H7 (cell line): Measurements from ENCODE around the gene SLC28A1. TPM values are rescaled to one million over a fixed set of nuclear protein-coding genes. Genes with fewer than 3 reads are reported as not detected.
"Not testable (repeated sequence)": the region's sequence is repeated elsewhere in the genome, so short reads cannot be mapped to it uniquely, and the experiment has no call there.

ENCODE experiments used
- DNase-seq: peaks from one replicate; pipeline ENCODE4 v3.0.0; 2012
- H3K27me3 ChIP-seq: 2 replicates; pipeline ENCODE4 v1.6.0; 2011; ENCODE audit warnings: mild to moderate bottlenecking, low read length; ENCODE audit not compliant: control insufficient read depth, insufficient read depth
- H3K36me3 ChIP-seq: replicated peaks from 2 replicates; pipeline ENCODE4 v1.5.1; 2011; ENCODE audit warnings: low read length; ENCODE audit not compliant: control insufficient read depth, insufficient read depth
- H3K4me3 ChIP-seq: 2 replicates; pipeline ENCODE4 v1.5.1; 2011; ENCODE audit warnings: low read depth, mild to moderate bottlenecking, control low read depth, low read length, moderate library complexity; ENCODE audit not compliant: insufficient read depth
- total RNA-seq: library from RNA; depleted of rRNA; stranded (reverse); fragments of >200 nt; shearing (Covaris generic); gene quantifications from 2 replicates; pipeline ENCODE4 v1.2.3, GENCODE V29; 2014; rRNA removed

The SLC28A1 gene, protein sequence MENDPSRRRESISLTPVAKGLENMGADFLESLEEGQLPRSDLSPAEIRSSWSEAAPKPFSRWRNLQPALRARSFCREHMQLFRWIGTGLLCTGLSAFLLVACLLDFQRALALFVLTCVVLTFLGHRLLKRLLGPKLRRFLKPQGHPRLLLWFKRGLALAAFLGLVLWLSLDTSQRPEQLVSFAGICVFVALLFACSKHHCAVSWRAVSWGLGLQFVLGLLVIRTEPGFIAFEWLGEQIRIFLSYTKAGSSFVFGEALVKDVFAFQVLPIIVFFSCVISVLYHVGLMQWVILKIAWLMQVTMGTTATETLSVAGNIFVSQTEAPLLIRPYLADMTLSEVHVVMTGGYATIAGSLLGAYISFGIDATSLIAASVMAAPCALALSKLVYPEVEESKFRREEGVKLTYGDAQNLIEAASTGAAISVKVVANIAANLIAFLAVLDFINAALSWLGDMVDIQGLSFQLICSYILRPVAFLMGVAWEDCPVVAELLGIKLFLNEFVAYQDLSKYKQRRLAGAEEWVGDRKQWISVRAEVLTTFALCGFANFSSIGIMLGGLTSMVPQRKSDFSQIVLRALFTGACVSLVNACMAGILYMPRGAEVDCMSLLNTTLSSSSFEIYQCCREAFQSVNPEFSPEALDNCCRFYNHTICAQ
- not detected in 2 replicates for total RNA-seq

DNA sequence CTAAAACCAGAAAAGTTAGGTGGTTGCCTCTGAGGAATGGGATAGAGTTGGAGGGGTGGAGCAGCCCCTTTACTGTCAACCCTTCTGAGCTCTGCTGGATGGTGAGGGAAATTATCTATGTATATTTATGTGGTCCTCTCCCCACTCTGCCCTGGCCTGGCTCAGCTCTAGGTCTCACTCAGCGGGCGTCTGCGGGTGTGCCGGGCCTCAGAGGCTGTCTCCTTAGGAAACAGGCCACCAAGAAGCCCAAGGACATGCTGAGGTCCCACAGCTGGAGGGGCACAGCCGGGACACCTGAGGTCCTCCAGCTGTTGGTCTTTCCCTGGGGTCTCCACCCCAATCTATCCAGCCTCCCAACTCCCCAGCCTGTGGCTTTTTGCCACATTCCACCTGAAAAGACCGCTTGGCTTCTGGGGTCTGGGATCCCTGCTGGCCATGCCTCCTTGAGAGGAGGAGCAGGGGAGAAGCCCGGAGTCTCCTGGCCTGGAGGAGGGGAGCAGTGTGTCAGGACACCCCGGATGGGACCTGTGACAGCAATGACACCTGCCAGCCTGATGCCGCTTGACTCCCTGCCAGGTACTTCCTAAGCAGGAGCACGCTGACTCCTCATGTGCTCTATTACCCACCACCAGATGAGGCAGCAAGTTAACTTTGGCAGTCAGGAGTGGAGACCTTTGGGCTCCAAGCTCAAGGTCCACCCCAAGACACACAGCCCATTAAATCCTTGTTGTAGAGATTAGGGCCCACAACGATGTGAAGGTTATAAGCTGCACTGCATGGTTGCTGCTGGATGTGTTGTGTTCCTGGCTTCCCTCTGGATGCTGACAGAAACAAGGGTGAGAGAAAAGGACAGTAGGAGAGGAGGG, at the start of gene SLC28A1:
Gene SLC28A1, plus strand, starts transcription at position 747 of the 866 bp plus-strand sequence. CDS start 3,099 bp downstream, outside the sequence.
- Histone ChIP-seq H3K36me3 (no peaks in the 10 kb centered on the region), H3K27me3 (no peaks in the 10 kb centered on the region), H3K4me3 (no peak within 1 kb of the TSS)
- no peak for DNase-seq

DNA sequence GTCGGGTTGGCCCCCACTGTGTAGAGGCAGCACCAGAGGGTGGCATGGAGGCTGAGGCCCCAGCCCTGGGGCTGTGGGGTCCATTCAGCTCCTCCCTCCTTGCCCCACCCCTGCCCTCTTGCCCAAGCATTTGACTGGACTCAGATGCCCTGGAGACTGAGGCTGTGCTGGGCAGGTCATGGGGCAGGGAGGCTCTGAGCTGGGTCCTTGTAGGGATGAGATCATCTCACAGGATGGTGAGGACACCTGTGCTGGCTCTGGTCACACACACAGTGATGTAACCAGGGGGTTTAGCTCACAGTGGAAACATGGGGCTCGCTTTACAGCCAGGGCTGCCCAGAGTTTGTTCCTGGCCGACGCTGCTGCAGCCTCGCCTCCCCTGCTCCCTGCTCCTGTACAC, 49.5 kb upstream of the SLC28A1 start:
- no peaks in the 10 kb centered on the region for H3K27me3 ChIP-seq
- H3K36me3 ChIP-seq = peaks cover 2% of the 10 kb centered on the region
- no peak for DNase-seq
- no peak overlapping the region for H3K4me3 ChIP-seq

DNA sequence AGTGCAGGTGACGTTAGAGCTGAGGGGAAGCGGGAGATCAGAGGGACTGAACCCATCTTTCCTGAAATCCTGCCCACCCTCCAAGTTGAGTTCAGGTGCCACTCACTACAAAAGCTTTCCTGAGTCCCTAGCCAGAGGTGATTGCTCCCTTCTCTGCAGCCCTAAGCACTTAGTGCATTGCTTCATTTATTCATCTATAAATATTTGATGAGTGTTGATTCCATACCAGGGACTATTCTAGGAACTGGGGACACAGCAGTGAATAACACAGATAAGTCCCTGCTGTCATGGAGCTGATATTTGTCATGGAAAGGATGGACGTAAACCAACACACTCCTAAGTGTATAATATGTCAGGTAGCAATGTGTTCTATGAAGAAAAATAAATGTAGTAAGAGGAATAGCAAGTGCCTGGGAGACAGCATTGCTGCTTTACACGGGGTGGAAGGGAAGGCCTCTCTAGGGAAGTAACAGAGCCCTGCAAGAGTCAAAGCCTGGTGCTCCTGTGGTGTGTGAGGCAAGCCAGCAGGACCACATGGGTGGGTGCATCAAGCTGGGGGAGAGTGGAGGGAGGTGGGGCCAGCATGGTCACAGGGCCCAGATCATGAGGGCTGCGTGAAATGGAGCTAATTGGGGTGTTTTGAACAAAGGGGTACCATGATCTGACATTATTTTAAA, 48.7 kb upstream of the SLC28A1 start:
- H3K36me3 ChIP-seq = peaks cover 4% of the 10 kb centered on the region

DNA sequence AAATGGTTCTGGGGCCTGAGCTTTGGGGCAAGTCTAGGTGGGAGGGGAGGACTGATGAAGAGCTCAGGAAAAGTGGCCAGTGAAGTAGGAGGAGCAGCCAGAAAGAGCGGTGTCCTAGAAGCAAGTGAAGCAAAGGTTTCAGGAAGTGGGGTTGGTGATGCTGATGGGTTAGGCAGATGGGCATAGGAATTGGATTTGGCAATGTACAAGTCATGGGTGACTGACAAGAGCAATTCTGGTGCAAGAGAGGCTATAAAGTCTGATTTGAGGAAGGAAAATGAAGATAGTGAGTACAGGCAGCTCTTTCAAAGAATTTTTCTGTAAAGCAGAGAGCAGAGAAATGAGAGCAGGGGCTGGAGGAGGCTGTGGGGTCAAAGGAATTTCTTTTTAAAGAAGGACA, 47.6 kb upstream of the SLC28A1 start:
- H3K36me3 ChIP-seq = peaks cover 4% of the 10 kb centered on the region
- no peaks in the 10 kb centered on the region for H3K27me3 ChIP-seq
- H3K4me3 ChIP-seq = no peak overlapping the region
- DNase-seq = no peak

More for the DNA sequence above, 48.7 kb upstream of the SLC28A1 start:
- Histone ChIP-seq H3K27me3 (no peaks in the 10 kb centered on the region), H3K4me3 (no peak overlapping the region)
- DNase-seq = no peak

DNA sequence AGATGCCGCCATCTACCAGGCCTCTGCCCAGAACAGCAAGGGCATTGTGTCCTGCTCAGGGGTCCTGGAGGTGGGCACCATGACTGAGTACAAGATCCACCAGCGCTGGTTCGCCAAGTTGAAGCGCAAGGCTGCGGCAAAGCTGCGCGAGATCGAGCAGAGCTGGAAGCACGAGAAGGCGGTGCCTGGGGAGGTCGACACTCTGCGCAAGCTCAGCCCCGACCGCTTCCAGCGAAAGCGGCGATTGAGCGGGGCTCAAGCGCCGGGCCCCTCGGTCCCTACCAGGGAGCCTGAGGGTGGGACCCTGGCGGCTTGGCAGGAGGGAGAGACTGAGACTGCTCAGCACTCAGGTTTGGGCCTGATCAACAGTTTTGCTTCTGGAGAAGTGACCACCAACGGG, 44.7 kb upstream of the SLC28A1 start:
- Histone ChIP-seq H3K36me3 (peaks cover 6% of the 10 kb centered on the region), H3K27me3 (no peaks in the 10 kb centered on the region), H3K4me3 (no peak overlapping the region)
- no peak for DNase-seq

DNA sequence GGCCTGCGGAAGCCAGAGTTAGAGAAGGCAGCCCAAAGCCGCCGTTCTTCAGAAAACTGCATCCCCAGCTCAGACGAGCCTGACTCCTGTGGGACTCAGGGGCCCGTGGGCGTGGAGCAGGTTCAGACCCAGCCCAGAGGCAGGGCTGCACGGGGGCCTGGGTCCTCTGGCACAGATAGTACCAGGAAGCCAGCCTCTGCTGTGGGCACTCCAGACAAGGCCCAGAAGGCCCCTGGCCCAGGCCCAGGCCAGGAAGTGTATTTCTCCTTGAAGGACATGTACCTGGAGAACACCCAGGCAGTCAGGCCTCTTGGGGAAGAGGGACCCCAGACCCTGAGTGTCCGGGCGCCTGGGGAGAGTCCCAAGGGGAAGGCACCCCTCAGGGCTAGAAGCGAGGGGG, 44.2 kb upstream of the SLC28A1 start:
- Histone ChIP-seq H3K36me3 (peaks cover 6% of the 10 kb centered on the region), H3K4me3 (no peak overlapping the region), H3K27me3 (no peaks in the 10 kb centered on the region)
- no peak for DNase-seq

DNA sequence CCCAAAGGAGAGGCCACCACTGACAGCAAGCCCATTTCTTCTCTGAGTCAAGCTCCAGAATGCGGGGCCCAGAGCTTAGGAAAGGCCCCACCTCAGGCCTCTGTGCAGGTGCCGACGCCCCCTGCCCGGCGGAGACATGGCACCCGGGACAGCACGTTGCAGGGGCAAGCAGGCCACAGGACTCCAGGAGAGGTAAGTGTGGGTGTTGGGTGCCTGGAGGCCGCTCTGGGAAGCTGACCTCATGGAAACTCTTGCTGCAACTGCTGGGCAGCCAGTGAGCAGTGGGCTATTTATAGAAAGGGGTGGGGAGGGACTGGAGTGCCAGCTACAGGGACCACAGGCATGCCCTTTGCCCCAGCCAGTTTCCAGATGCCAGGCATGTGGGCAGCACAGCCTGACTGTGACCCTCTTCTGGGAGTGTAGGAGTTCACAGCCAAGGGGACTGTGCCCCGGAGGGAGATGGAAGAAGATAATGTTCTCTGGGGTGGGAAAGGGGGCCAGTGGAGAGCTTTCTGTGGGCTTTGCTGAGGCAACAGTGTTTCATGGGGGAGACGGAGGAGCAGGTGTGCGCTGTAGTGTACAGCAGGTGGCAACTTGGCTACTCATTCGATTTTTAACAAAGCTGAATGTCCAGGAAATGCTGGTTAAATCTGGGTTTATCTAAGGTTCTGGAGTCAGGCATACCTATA, 43.6 kb upstream of the SLC28A1 start:
- no peaks in the 10 kb centered on the region for H3K27me3 ChIP-seq
- no peak for DNase-seq
- H3K36me3 ChIP-seq = peaks cover 4% of the 10 kb centered on the region
- H3K4me3 ChIP-seq = no peak overlapping the region

DNA sequence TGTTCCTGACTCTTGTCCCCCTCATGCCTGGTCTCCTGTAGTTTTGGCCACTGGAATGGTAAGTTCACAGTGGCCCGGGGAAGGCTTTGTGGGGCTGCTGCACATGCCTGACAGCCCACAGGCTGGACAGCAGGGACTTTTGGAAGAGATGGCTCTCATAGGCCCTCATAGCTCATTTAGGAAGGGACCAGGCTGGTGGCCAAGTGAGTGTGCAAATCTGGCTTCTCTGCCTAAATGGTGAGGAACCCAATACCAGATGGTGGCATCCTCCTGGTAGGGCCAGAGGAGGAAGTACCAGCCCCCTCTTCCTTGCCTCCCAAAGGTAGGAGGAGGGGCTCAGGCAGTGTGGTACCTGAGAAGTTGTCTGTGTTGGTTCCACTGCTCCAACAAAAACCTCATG, 41.7 kb upstream of the SLC28A1 start:
- Histone ChIP-seq H3K4me3 (no peak overlapping the region), H3K36me3 (peaks cover 4% of the 10 kb centered on the region), H3K27me3 (no peaks in the 10 kb centered on the region)
- no peak for DNase-seq

DNA sequence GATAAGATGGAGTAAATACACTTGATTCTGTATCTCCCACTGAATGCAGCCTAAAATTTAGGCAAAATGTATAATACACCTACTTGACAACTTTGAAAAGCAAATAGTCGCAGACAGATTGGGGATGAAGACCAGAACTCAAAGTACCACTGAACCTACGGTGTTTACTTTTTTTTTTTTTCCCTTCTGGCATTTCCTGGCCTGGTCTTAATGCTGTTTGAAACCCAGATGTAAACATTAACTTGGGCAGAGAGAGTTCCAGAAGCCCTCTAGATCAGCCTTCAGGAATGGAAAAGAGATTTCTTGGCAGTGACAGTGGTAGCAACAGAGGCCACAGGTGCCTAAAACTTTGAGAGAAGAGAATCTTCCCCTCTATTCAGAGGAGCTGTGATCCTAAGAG, 39.5 kb upstream of the SLC28A1 start:
- H3K4me3 ChIP-seq = no peak overlapping the region
- no peak for DNase-seq
- peaks cover 4% of the 10 kb centered on the region for H3K36me3 ChIP-seq
- no peaks in the 10 kb centered on the region for H3K27me3 ChIP-seq

DNA sequence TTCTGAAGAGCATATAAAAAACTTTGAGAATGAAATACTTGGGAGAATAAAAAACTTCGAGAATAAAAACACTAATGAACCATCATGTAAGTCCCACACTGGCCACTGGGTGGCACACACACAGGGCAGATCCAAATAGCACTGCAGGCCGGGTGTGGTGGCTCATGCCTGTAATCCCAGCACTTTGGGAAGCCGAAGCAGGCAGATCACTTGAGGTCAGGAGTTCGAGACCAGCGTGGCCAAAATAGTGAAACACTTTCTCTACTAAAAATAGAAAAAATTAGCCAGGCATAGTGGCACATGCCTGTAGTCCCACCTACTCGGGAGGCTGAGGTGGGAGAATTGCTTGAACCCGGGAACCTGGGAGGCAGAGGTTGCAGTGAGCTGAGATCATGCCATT, 38.8 kb upstream of the SLC28A1 start:
- not testable (repeated sequence) for H3K36me3 ChIP-seq, H3K4me3 ChIP-seq, H3K27me3 ChIP-seq
- peak; percentile 62 for DNase-seq

DNA sequence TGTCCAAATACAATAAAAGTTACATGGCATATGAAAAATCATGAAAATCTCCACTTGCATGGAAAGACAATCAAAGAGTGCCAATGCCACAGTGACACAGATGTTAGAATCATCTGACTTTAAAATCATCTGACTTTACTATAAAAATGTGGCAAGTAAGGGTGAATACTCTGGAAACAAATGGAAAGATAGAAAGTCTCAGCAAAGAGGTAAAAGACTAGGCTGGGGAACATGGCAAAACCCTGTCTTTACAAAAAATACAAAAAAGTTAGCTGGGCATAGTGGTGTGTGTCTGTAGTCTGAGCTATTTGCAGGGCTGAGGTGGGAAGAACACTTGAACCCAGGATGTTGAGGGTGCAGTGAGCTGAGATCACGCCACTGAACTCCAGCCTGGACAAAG, 38.2 kb upstream of the SLC28A1 start:
- DNase-seq = no peak
- H3K27me3 ChIP-seq = no peaks in the 10 kb centered on the region
- H3K4me3 ChIP-seq = no peak overlapping the region
- peaks cover 2% of the 10 kb centered on the region for H3K36me3 ChIP-seq

DNA sequence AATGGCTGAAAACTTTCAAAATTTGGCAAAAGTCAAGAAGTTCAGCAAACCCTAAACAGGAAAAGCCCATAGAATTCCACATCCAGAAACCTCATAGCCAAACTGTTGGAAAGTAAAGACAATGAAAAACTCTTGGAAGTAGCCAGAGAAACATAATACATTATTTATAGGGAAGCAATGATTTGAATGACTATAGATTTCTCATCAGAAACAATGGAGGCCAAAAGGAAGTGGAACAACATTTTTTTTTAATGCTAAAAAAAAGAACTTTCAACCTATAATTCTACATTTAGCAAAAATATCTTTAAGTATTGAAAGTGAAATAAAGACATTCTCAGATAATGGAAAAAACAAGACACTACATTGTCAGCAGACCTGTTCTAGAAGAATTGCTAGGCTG, 37.1 kb upstream of the SLC28A1 start:
- peaks cover under 1% of the 10 kb centered on the region for H3K36me3 ChIP-seq
- DNase-seq = no peak
- H3K27me3 ChIP-seq = no peaks in the 10 kb centered on the region
- no peak overlapping the region for H3K4me3 ChIP-seq

DNA sequence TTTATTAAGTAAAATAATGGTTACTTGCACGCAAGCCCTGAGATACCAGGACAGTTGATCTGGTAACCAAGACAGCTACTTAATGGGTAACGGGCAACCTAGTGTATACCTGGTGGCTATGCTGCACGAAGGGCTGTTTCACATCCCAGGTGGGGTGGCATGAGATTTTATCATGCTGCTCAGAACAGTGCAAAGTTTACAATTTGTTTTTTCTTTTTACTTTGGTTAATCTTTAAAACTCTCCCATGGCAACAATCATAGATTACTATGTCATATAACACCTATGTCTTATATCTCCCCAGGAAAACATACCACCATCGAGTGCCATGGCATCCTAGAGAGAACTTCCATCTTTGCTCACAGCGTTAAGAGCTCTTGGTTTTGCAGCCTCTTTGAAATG, 32.2 kb upstream of the SLC28A1 start:
- H3K4me3 ChIP-seq = no peak overlapping the region
- H3K27me3 ChIP-seq = no peaks in the 10 kb centered on the region
- peaks cover 5% of the 10 kb centered on the region for H3K36me3 ChIP-seq

DNA sequence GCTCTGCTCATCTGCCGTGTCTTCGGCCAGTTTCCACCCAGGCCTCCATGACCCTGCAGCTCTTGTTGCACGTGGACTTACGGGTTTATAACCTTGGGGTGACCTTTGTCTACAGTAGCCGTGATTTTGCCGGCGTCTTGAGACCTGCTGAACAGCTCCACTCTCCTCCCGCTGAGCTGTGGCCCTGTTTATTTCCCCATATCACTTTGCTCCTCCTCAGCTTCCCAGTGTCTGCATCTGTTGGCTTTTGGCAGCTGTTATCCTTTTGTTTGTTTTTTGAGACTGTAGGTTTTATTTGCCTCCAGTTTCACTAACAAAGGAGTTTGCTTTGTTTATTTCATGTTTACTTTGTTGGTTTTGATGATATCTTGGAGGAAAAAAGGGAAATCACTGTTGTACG, 29.3 kb upstream of the SLC28A1 start:
- Histone ChIP-seq H3K27me3 (no peaks in the 10 kb centered on the region), H3K4me3 (no peak overlapping the region), H3K36me3 (peaks cover 12% of the 10 kb centered on the region)
- DNase-seq = no peak

More for the DNA sequence above, 32.2 kb upstream of the SLC28A1 start:
- no peak for DNase-seq
